ENCODE measurements around the gene CHCHD6.

CHCHD6 gene

DNA sequence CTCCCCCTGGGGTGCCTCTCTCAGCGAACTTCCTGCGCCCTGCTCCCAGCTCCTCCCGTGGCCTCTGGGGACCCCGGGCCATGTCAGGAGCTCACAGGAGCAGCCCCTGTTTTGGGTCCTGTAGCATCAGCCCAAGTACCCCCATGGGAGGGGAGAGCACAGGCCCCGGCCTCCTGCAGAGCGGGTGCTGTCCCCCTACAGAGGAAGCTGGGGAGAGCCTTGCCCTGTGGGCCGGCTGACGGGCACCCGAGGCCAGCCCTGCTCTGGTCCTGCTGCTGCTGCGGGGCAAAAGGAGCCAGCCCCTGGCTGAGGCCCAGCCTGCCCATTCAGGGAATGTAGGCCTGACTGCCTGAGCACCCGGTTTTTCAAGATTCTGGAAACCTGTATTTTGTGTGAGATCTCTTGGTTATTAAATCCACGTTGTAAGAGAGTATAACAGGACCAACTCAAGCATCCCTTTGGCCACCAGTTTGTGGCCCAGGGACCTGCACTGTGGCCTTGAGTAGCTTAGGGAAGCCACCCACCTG, 291.3 kb downstream of the CHCHD6 start:
- Histone ChIP-seq H3K27me3 (ENCODE audit: low read length) (no peaks in the 10 kb centered on the region), H3K9me2 (replicated peaks; ENCODE audit: insufficient read depth, low read length) (no peaks in the 10 kb centered on the region), H3K9me3 (ENCODE audit: insufficient read depth, low read length) (no peaks in the 10 kb centered on the region), H3K79me2 (ENCODE audit: insufficient read depth, low read length) (no peaks in the 10 kb centered on the region), H3K36me3 (ENCODE audit: low read length) (no peaks in the 10 kb centered on the region), H4K20me1 (ENCODE audit: low read depth, low read length) (no peaks in the 10 kb centered on the region), H3K4me3 (ENCODE audit: insufficient read depth, low read length, poor library complexity, severe bottlenecking) (no peak overlapping the region), H3K9ac (ENCODE audit: low read length) (no peak overlapping the region), H2AFZ (ENCODE audit: low read depth, low read length, severe bottlenecking) (no peak overlapping the region), H3K27ac (ENCODE audit: low read depth, low read length) (no peak overlapping the region), H3F3A (ENCODE audit: insufficient read depth) (no peaks in the 10 kb centered on the region), H3K4me2 (ENCODE audit: low read depth, low read length, poor library complexity, severe bottlenecking) (no peak overlapping the region)
- TF ChIP-seq, protein P1, sequence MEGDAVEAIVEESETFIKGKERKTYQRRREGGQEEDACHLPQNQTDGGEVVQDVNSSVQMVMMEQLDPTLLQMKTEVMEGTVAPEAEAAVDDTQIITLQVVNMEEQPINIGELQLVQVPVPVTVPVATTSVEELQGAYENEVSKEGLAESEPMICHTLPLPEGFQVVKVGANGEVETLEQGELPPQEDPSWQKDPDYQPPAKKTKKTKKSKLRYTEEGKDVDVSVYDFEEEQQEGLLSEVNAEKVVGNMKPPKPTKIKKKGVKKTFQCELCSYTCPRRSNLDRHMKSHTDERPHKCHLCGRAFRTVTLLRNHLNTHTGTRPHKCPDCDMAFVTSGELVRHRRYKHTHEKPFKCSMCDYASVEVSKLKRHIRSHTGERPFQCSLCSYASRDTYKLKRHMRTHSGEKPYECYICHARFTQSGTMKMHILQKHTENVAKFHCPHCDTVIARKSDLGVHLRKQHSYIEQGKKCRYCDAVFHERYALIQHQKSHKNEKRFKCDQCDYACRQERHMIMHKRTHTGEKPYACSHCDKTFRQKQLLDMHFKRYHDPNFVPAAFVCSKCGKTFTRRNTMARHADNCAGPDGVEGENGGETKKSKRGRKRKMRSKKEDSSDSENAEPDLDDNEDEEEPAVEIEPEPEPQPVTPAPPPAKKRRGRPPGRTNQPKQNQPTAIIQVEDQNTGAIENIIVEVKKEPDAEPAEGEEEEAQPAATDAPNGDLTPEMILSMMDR (IDR thresholded peaks at IDR 0.05; ENCODE audit: insufficient read depth, low read length, poor library complexity, severe bottlenecking): no peak

DNA sequence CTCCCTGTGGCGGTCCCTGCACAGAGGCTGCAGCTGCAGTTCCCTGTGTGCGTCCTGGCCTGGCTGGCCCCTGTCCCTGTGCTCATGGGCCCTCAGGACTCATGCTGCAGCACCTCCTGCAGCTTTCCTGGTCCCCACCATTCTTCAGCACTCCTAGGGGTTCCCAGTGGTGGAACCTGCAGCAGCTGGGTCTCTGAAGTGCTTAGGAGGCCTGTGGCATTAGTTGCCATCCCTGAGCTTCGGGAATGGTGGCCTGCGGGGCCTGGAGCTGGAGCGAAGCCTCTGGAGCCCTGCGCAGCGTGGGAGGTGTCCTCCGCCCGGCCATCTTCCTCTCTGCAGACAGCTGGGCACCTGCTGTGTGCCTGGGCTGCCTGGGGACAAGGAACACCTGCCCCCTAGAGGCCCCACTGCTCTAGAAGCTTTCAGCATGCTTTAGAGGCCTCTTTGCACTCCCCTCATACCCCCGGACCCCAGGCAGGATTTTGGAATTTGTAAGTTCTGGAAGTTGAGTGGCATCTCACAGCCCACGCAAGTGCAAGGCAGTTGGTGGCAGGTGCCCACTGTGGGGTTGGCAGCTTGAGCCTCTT, 292.0 kb downstream of the CHCHD6 start:
- no peak overlapping the region for H3K9ac ChIP-seq (ENCODE audit: low read length)
- TF ChIP-seq, protein P1 (IDR thresholded peaks at IDR 0.05; ENCODE audit: insufficient read depth, low read length, poor library complexity, severe bottlenecking): no peak
- no peak for TF ChIP-seq EZH2phosphoT487 (conservative IDR thresholded peaks at IDR 0.05; ENCODE audit: low read length)

DNA sequence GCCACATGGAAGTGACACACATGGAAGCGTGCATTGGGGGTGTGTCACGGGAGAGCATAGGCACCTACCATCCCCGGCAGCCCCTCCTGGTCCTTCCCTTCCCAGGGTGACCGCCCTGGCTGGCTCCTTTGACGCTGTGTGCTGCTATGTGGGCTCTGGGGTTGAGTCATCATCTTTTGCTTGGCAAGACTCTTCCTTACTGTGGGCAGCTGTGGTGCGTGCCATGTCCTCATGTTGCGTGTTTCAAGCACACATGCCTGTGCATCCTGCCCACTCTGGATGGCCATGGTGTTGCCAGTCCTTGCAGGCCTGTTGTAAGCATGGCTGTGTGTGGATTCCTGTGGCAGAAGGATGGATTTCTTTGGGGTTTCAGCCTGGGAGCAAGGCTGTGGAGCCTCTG, 292.9 kb downstream of the CHCHD6 start:
- H3K36me3 ChIP-seq (ENCODE audit: low read length): no peaks in the 10 kb centered on the region
- no peaks in the 10 kb centered on the region for H3K79me2 ChIP-seq (ENCODE audit: insufficient read depth, low read length)
- H2AFZ ChIP-seq (ENCODE audit: low read depth, low read length, severe bottlenecking): no peak overlapping the region
- no peaks in the 10 kb centered on the region for H3K27me3 ChIP-seq (ENCODE audit: low read length)
- TF ChIP-seq EZH2phosphoT487 (conservative IDR thresholded peaks at IDR 0.05; ENCODE audit: low read length): no peak
- TF ChIP-seq, protein P1 (IDR thresholded peaks at IDR 0.05; ENCODE audit: insufficient read depth, low read length, poor library complexity, severe bottlenecking): no peak
- H3K9ac ChIP-seq (ENCODE audit: low read length): no peak overlapping the region
- H3K27ac ChIP-seq (ENCODE audit: low read depth, low read length): no peak overlapping the region
- H3K9me2 ChIP-seq (replicated peaks; ENCODE audit: insufficient read depth, low read length): no peaks in the 10 kb centered on the region
- no peaks in the 10 kb centered on the region for H3F3A ChIP-seq (ENCODE audit: insufficient read depth)
- H3K9me3 ChIP-seq (ENCODE audit: insufficient read depth, low read length): no peaks in the 10 kb centered on the region
- no peak overlapping the region for H3K4me2 ChIP-seq (ENCODE audit: low read depth, low read length, poor library complexity, severe bottlenecking)
- H4K20me1 ChIP-seq (ENCODE audit: low read depth, low read length): no peaks in the 10 kb centered on the region
- no peak overlapping the region for H3K4me3 ChIP-seq (ENCODE audit: insufficient read depth, low read length, poor library complexity, severe bottlenecking)

More for the DNA sequence above, 292.0 kb downstream of the CHCHD6 start:
- Histone ChIP-seq H3K36me3 (ENCODE audit: low read length) (no peaks in the 10 kb centered on the region), H4K20me1 (ENCODE audit: low read depth, low read length) (no peaks in the 10 kb centered on the region), H3K4me3 (ENCODE audit: insufficient read depth, low read length, poor library complexity, severe bottlenecking) (no peak overlapping the region), H2AFZ (ENCODE audit: low read depth, low read length, severe bottlenecking) (no peak overlapping the region), H3K27ac (ENCODE audit: low read depth, low read length) (no peak overlapping the region), H3K27me3 (ENCODE audit: low read length) (no peaks in the 10 kb centered on the region), H3K9me3 (ENCODE audit: insufficient read depth, low read length) (no peaks in the 10 kb centered on the region), H3K79me2 (ENCODE audit: insufficient read depth, low read length) (no peaks in the 10 kb centered on the region), H3K9me2 (replicated peaks; ENCODE audit: insufficient read depth, low read length) (no peaks in the 10 kb centered on the region), H3F3A (ENCODE audit: insufficient read depth) (no peaks in the 10 kb centered on the region), H3K4me2 (ENCODE audit: low read depth, low read length, poor library complexity, severe bottlenecking) (no peak overlapping the region)
